HCT116 (cell line): ENCODE data around the gene IMPA2. TPM values are rescaled to one million over a fixed set of nuclear protein-coding genes. Genes with fewer than 3 reads are reported as not detected.

Source experiments
- ATAC-seq: fragments of 200-7000 bp; cut with Tn5 transposase; 2 replicates; pipeline ENCODE4 v1.9.1; 2020; ENCODE audit warnings: mild to moderate bottlenecking, moderate library complexity
- BruUV-seq: library from RNA; stranded (reverse); fragments of 400-500 nt; replicated peaks from 2 replicates; lab custom pipeline; 2021; lab: Mats Ljungman, UMichigan
- CTCF ChIA-PET: fragments of 300-600 bp; sonication (Branson Sonifier 250); formaldehyde crosslinking; loops from one replicate; lab custom pipeline; 2021; ENCODE audit warnings: antibody characterized with exemption; lab: Charles Lee
- POLR2A ChIA-PET: fragments of 300-600, 350-600 bp; sonication (Branson Sonifier 250); formaldehyde crosslinking; loops from one replicate; lab custom pipeline; 2021; ENCODE audit warnings: antibody characterized with exemption; lab: Charles Lee
- RAD21 ChIA-PET, 2 experiments: fragments of 300-600 bp; sonication (Branson Sonifier 250); formaldehyde crosslinking; loops; one replicate each; lab custom pipeline; 2023; ENCODE audit warnings: low total read pairs in 2 of 2; ENCODE audit not compliant: uncharacterized antibody in 2 of 2, unreplicated experiment in 2 of 2, low non-redundant PET in 1 of 2; lab: Charles Lee
- DNase-seq: peaks from one replicate; pipeline ENCODE4 v3.0.0-alpha.2; 2010; ENCODE audit warnings: low read depth, low spot score
- H2AFZ ChIP-seq: fragments of 200-600 bp; shearing (Covaris generic), sonication (generic); 2 replicates; pipeline ENCODE4 v1.6.1; 2017; ENCODE audit warnings: low read depth, mixed run types, mixed read lengths, antibody characterized with exemption, low read length; ENCODE audit not compliant: poor library complexity, severe bottlenecking
- H3K27ac ChIP-seq: 2 replicates; pipeline ENCODE4 v1.5.1; 2012; ENCODE audit warnings: low read depth, low read length
- H3K27me3 ChIP-seq: fragments of 200-600 bp; sonication (generic); 2 replicates; pipeline ENCODE4 v1.6.1; 2016; ENCODE audit warnings: mixed run types, low read length, mixed read lengths; ENCODE audit not compliant: insufficient read depth
- H3K36me3 ChIP-seq, 2 experiments: fragments of 200-500 bp in 1 of 2; fragments of 200-600 bp in 1 of 2; sonication (Bioruptor generic) in 1 of 2; sonication (generic) in 1 of 2; 2 replicates each; pipeline versions ENCODE4 v1.5.1 to v1.6.1; 2014 to 2016; ENCODE audit warnings: low read length in 2 of 2, inconsistent platforms in 1 of 2, mixed read lengths in 1 of 2, mixed run types in 1 of 2; ENCODE audit not compliant: insufficient read depth in 2 of 2, control insufficient read depth in 1 of 2
- H3K4me1 ChIP-seq, 2 experiments: fragments of 200-600 bp in 1 of 2; sonication (generic) in 1 of 2; 2 replicates each; pipeline versions ENCODE4 v1.5.1 to v1.6.1; 2012 to 2017; ENCODE audit warnings: low read length in 2 of 2, inconsistent platforms in 1 of 2, mild to moderate bottlenecking in 1 of 2, mixed read lengths in 1 of 2, mixed run types in 1 of 2, moderate library complexity in 1 of 2; ENCODE audit not compliant: insufficient read depth in 2 of 2, control insufficient read depth in 1 of 2
- H3K4me2 ChIP-seq: fragments of 200-600 bp; sonication (generic); 2 replicates; pipeline ENCODE4 v1.6.1; 2017; ENCODE audit warnings: mixed run types, low read length, mixed read lengths
- H3K4me3 ChIP-seq, 2 experiments: fragments of 200-600 bp in 1 of 2; sonication (generic) in 1 of 2; replicated peaks in 1 of 2; 2 replicates each; pipeline ENCODE4 v1.5.1; 2011 to 2016; ENCODE audit warnings: low read length in 2 of 2, control low read depth in 1 of 2, low read depth in 1 of 2, mild to moderate bottlenecking in 1 of 2, mixed read lengths in 1 of 2, mixed run types in 1 of 2
- H3K79me2 ChIP-seq: fragments of 200-600 bp; sonication (generic); 2 replicates; pipeline ENCODE4 v1.6.1; 2017; ENCODE audit warnings: mild to moderate bottlenecking, mixed run types, low read length, moderate library complexity, mixed read lengths; ENCODE audit not compliant: insufficient read depth
- H3K9ac ChIP-seq: fragments of 200-600 bp; sonication (generic); 2 replicates; pipeline ENCODE4 v1.6.1; 2016; ENCODE audit warnings: low read length, mixed read lengths
- H3K9me2 ChIP-seq: fragments of 200-600 bp; sonication (generic), shearing (Covaris generic); 2 replicates; pipeline ENCODE4 v1.6.1; 2017; ENCODE audit warnings: mixed run types, mild to moderate bottlenecking, moderate library complexity; ENCODE audit not compliant: insufficient read depth
- H3K9me3 ChIP-seq, 2 experiments: fragments of 200-500 bp in 1 of 2; fragments of 200-600 bp in 1 of 2; sonication (Bioruptor generic) in 1 of 2; sonication (generic) in 1 of 2; 2 replicates each; pipeline ENCODE4 v1.6.1; 2014 to 2017; ENCODE audit warnings: low read length in 2 of 2, mixed read lengths in 2 of 2, inconsistent platforms in 1 of 2, low read depth in 1 of 2, mild to moderate bottlenecking in 1 of 2, mixed run types in 1 of 2, moderate library complexity in 1 of 2; ENCODE audit not compliant: control insufficient read depth in 1 of 2, insufficient read depth in 1 of 2
- H4K20me1 ChIP-seq: fragments of 200-600 bp; sonication (generic), shearing (Covaris generic); 2 replicates; pipeline ENCODE4 v1.6.1; 2017; ENCODE audit warnings: mixed run types, mild to moderate bottlenecking, moderate library complexity; ENCODE audit not compliant: insufficient read depth
- intact Hi-C: fragments of 100-400 bp; cut with micrococcal nuclease; formaldehyde crosslinking; loops from 2 replicates; pipeline ENCODE4 v1.10.0; 2022
- total RNA-seq: library from RNA; stranded (reverse); gene quantifications from one replicate; pipeline ENCODE4 v1.2.1, GENCODE V29; 2021; ENCODE audit not compliant: unreplicated experiment
- TF ChIP-seq, protein P1 (sequence below), 3 experiments: fragments of 200-600 bp in 1 of 3; sonication (generic) in 1 of 3; IDR thresholded peaks in 2 of 3; conservative IDR thresholded peaks in 1 of 3; 2 replicates each; pipeline ENCODE4 v1.5.1; 2012 to 2017; ENCODE audit warnings: low read depth in 2 of 3, low read length in 2 of 3, antibody characterized with exemption in 1 of 3, borderline replicate concordance in 1 of 3, control low read depth in 1 of 3, mild to moderate bottlenecking in 1 of 3, mixed read lengths in 1 of 3, mixed run types in 1 of 3, moderate library complexity in 1 of 3; ENCODE audit not compliant: insufficient read depth in 1 of 3

The IMPA2 gene
- total RNA-seq, 1 experiment from 2014 or later: 32.5 TPM

- H3K4me1 ChIP-seq: peaks cover 0 to 10% of the 10 kb centered on the region in 2 experiments; a peak in 2 of 4 replicates
- no peak overlapping the region for H2AFZ ChIP-seq
- no peak overlapping the region for H3K27ac ChIP-seq
- H3K79me2 ChIP-seq: no peaks in the 10 kb centered on the region
- ChIA-PET CTCF (no interaction called here), RAD21 (no interaction called here), POLR2A (no interaction called here)
- no peaks in the 10 kb centered on the region for H3K36me3 ChIP-seq
- no peak overlapping the region for H3K4me3 ChIP-seq
- TF ChIP-seq, protein P1, sequence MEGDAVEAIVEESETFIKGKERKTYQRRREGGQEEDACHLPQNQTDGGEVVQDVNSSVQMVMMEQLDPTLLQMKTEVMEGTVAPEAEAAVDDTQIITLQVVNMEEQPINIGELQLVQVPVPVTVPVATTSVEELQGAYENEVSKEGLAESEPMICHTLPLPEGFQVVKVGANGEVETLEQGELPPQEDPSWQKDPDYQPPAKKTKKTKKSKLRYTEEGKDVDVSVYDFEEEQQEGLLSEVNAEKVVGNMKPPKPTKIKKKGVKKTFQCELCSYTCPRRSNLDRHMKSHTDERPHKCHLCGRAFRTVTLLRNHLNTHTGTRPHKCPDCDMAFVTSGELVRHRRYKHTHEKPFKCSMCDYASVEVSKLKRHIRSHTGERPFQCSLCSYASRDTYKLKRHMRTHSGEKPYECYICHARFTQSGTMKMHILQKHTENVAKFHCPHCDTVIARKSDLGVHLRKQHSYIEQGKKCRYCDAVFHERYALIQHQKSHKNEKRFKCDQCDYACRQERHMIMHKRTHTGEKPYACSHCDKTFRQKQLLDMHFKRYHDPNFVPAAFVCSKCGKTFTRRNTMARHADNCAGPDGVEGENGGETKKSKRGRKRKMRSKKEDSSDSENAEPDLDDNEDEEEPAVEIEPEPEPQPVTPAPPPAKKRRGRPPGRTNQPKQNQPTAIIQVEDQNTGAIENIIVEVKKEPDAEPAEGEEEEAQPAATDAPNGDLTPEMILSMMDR (IDR thresholded peaks at IDR 0.05 in 2 of 3, conservative IDR thresholded peaks at IDR 0.05 in 1 of 3; ENCODE audit: borderline replicate concordance in 1 of 3, insufficient read depth in 1 of 3, low read depth in 2 of 3, low read length in 2 of 3): no peak
- no peaks in the 10 kb centered on the region for H4K20me1 ChIP-seq
- H3K9me2 ChIP-seq: no peaks in the 10 kb centered on the region
- DNase-seq (no peak), ATAC-seq (no peak)
- H3K9ac ChIP-seq: no peak overlapping the region
- no peaks in the 10 kb centered on the region for H3K27me3 ChIP-seq
- no peaks in the 10 kb centered on the region for H3K9me3 ChIP-seq
- no TSS peak for BruUV-seq
- intact Hi-C loops: no loop called here
- H3K4me2 ChIP-seq: no peak overlapping the region
Observed at GRCh38 chr18:12079491-12080237, 98.4 kb downstream of the IMPA2 start.

Other genes starting within 250 kb of the IMPA2 start
- gene CHMP1B, start 130.1 kb upstream of the IMPA2 start, total RNA-seq: 30.3 TPM
- gene MPPE1, start 73.2 kb upstream of the IMPA2 start, total RNA-seq: 21.4 TPM
- 0.34 TPM for gene ANKRD62, start 112.3 kb downstream of the IMPA2 start, total RNA-seq